ENCODE measurements around the gene FAM78B.

The FAM78B gene

GRCh38 chr1:166120281-166120680, 46.5 kb downstream of the FAM78B start:
- no peak for DNase-seq (ENCODE audit: low read depth, low spot score)

GRCh38 chr1:166119471-166119965, 47.3 kb downstream of the FAM78B start:
- DNase-seq (ENCODE audit: low read depth, low spot score), result no peak

GRCh38 chr1:166117776-166118175, 49.0 kb downstream of the FAM78B start:
- DNase-seq (ENCODE audit: low read depth, low spot score), result no peak

- no peak for DNase-seq (ENCODE audit: low read depth, low spot score)
These were observed 50.8 kb downstream of the FAM78B start for GRCh38 chr1:166116026-166116425.

GRCh38 chr1:166114419-166114818, 52.4 kb downstream of the FAM78B start:
- no peak for DNase-seq (ENCODE audit: low read depth, low spot score)

GRCh38 chr1:166113630-166114029, 53.2 kb downstream of the FAM78B start:
- no peak for DNase-seq (ENCODE audit: low read depth, low spot score)

- DNase-seq (ENCODE audit: low read depth, low spot score), result no peak
These were observed 53.8 kb downstream of the FAM78B start for GRCh38 chr1:166113031-166113430.

- no peak for DNase-seq (ENCODE audit: low read depth, low spot score)
These were observed 54.4 kb downstream of the FAM78B start for GRCh38 chr1:166112425-166112824.

- DNase-seq (ENCODE audit: low read depth, low spot score), result no peak
These were observed 55.4 kb downstream of the FAM78B start for GRCh38 chr1:166111430-166111829.

- DNase-seq (ENCODE audit: low read depth, low spot score), result no peak
These were observed 76.6 kb downstream of the FAM78B start for GRCh38 chr1:166090244-166090643.

- no peak for DNase-seq (ENCODE audit: low read depth, low spot score)
These were observed 77.0 kb downstream of the FAM78B start for GRCh38 chr1:166089804-166090203.

GRCh38 chr1:166088572-166088955, 78.2 kb downstream of the FAM78B start:
- no peak for DNase-seq (ENCODE audit: low read depth, low spot score)

- DNase-seq (ENCODE audit: low read depth, low spot score), result no peak
These were observed 78.8 kb downstream of the FAM78B start for GRCh38 chr1:166087734-166088571.

GRCh38 chr1:166086113-166086883, 80.5 kb downstream of the FAM78B start:
- DNase-seq (ENCODE audit: low read depth, low spot score), result no peak

- DNase-seq (ENCODE audit: low read depth, low spot score), result no peak
These were observed 82.2 kb downstream of the FAM78B start for GRCh38 chr1:166084613-166085012.

GRCh38 chr1:166083887-166084286, 82.9 kb downstream of the FAM78B start:
- DNase-seq (ENCODE audit: low read depth, low spot score), result no peak

GRCh38 chr1:166082601-166083000, 84.2 kb downstream of the FAM78B start:
- DNase-seq (ENCODE audit: low read depth, low spot score), result no peak

- no peak for DNase-seq (ENCODE audit: low read depth, low spot score)
These were observed 85.6 kb downstream of the FAM78B start for GRCh38 chr1:166080967-166081870.

GRCh38 chr1:166080277-166080966, 86.4 kb downstream of the FAM78B start:
- no peak for DNase-seq (ENCODE audit: low read depth, low spot score)

GRCh38 chr1:166079276-166079675, 87.5 kb downstream of the FAM78B start:
- no peak for DNase-seq (ENCODE audit: low read depth, low spot score)

GRCh38 chr1:166073489-166073888, 93.3 kb downstream of the FAM78B start:
- DNase-seq (ENCODE audit: low read depth, low spot score), result no peak
